Measurements from ENCODE around the gene CSAG1. TPM values are rescaled to one million over a fixed set of nuclear protein-coding genes. Genes with fewer than 3 reads are reported as not detected.

The CSAG1 gene
- total RNA-seq (2022; extraction: Qiagen RNA extraction) = 0.26 to 0.92 TPM (median 0.43 TPM) in 4 of 5 replicates, not detected in the other

DNA sequence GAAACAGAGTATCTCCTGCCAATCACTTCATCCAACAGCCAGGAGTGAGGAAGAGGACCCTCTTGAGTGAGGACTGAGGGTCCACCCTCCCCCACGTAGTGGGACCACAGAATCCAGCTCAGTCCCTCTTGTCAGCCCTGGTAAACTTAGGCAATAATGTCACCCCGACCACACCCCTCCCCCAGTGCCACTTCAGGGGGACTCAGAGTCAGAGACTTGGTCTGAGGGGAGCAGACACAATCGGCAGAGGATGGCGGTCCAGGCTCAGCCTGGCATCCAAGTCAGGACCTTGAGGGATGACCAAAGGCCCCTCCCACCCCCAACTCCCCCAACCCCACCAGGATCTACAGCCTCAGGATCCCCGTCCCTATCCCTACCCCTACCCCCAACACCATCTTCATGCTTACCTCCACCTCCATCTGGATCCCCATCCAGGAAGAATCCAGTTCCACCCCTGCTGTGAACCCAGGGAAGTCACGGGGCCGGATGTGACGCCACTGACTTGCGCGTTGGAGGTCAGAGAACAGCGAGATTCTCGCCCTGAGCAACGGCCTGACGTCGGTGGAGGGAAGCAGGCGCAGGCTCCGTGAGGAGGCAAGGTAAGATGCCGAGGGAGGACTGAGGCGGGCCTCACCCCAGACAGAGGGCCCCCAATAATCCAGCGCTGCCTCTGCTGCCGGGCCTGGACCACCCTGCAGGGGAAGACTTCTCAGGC is at the start of gene CSAG1, which contains the start of gene MAGEA12:
TSS of gene CSAG1 (minus strand) at position 461 of the 715 bp plus-strand sequence. CDS start 1,261 bp downstream, outside the sequence.
TSS of gene MAGEA12 (plus strand) at position 497 of the 715 bp plus-strand sequence. CDS start 2,405 bp downstream, outside the sequence.

DNA sequence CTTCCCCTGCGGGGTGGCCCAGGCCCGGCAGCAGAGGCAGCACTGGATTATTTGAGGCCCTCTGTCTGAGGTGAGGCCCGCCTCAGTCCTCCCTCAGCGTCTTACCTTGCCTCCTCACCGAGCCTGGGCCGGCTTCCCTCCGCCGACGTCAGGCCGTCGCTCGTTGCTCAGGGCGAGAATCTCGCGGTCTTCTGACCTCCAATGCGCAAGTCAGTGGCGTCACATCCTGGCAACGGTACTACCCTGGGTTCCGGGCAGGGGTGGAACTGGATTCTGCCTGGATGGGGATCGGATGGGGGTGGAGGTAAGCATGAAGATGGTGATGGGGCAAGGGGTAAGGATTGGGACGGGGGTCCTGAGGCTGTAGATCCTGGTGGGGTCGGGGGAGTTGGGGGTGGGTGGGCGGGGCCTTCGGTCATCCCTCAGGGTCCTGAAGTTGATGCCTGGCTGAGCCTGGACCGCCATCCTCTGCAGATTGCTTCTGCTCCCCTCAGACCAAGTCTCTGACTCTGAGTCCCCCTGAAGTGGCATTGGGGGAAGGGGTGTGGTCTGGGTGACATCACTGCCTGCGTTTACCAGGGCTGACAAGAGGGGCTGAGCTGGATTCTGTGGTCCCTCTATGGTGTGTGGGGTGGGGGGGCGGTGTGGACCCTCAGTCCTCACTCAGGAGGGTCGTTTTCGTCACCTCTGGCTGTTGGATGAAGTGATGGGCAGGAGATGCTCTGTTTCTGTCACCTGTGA is 36.2 kb upstream of the CSAG1 start, which contains the start of gene MAGEA6:
TSS of gene MAGEA6 (minus strand) at position 141 of the 741 bp plus-strand sequence. CDS start 2,039 bp downstream, outside the sequence.

GRCh38 chrX:152758918-152759317 is 25.4 kb upstream of the CSAG1 start, which contains the start of gene CSAG3:
TSS of gene CSAG3 (plus strand) at chrX:152759218.

DNA sequence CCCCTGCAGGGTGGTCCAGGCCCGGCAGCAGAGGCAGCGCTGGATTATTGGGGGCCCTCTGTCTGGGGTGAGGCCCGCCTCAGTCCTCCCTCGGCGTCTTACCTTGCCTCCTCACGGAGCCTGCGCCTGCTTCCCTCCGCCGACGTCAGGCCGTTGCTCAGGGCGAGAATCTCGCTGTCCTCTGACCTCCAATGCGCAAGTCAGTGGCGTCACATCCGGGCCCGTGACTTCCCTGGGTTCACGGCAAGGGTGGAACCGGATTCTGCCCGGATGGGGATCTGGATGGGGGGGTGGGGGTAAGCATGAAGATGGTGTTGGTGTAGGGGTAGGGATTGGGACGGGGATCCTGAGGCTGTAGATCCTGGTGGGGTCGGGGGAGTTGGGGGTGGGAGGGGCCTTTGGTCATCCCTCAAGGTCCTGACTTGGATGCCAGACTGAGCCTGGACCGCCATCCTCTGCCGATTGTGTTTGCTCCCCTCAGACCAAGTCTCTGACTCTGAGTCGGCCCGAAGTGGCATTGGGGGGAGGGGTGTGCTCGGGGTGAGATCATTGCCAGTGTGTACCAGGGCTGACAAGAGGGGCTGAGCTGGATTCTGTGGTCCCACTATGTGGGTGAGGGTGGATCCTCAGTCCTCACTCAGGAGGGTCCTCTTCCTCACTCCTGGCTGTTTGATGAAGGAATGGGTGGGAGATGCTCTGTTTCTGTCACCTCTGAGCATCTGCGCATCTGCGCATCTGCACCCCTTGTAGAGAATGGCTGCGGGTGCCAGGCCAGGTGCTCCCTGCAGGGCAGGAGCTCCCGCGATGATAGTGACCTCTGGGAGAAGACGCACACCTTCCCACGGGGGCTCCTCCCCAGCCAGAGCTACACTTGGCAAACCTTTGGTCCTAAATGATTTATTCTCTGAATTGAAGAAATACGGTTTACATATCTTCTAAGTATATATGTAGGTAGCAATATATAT is 20.4 kb upstream of the CSAG1 start, which contains the start of gene MAGEA2:
TSS of gene MAGEA2 (minus strand) at position 157 of the 965 bp plus-strand sequence. CDS start 2,479 bp downstream, outside the sequence.

GRCh38 chrX:152713815-152714787 is 19.4 kb downstream of the CSAG1 start, which contains the start of gene MAGEA2B:
TSS of gene MAGEA2B (plus strand) at chrX:152714628. CDS start at chrX:152717107, 2,479 bp downstream.

DNA sequence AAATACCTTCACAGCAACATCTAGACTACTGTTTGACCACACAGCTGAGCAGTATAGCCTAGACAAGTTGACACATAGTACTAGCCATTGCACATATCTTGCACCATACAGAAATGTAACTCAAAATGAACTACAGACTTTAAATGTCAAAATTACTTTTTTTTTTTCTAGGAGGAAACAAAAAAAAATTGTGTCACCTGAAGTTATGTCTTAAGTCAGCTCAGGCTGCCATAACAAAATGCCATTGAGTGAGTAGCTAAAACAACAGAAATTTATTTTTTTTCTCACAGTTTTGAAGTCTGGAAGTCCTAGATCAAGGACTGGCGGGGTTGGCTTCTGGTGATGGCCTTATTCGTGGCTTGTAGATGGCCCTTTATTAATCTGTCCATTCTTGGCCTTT is 24.3 kb downstream of the CSAG1 start, which contains the start of gene CSAG2:
TSS of gene CSAG2 (minus strand) at position 101 of the 400 bp plus-strand sequence. CDS start 161 bp downstream, outside the sequence.

DNA sequence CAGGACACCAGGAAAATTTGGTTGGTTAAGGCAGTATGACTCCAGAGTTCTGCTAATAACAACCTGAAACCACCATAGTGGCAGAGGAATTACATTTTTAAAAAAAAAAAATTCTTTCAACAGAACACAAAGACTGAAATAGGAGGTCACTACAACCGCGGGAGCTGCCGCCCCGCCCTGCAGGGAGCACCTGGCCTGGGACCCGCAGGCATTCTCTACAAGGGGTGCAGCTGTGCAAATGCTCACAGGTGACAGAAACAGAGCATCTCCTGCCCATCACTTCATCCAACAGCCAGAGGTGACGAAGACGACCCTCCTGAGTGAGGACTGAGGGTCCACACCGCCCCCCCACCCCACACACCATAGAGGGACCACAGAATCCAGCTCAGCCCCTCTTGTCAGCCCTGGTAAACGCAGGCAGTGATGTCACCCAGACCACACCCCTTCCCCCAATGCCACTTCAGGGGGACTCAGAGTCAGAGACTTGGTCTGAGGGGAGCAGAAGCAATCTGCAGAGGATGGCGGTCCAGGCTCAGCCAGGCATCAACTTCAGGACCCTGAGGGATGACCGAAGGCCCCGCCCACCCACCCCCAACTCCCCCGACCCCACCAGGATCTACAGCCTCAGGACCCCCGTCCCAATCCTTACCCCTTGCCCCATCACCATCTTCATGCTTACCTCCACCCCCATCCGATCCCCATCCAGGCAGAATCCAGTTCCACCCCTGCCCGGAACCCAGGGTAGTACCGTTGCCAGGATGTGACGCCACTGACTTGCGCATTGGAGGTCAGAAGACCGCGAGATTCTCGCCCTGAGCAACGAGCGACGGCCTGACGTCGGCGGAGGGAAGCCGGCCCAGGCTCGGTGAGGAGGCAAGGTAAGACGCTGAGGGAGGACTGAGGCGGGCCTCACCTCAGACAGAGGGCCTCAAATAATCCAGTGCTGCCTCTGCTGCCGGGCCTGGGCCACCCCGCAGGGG is 35.3 kb downstream of the CSAG1 start, which contains the start of gene MAGEA3:
TSS of gene MAGEA3 (plus strand) at position 843 of the 980 bp plus-strand sequence. CDS start 2,039 bp downstream, outside the sequence.

Other genes with a start within 250 kb of the CSAG1 start
- gene GABRQ, start 95.8 kb downstream of the CSAG1 start, total RNA-seq (2022; extraction: Qiagen RNA extraction) = 0.16 to 0.22 TPM (median 0.18 TPM) in 5 replicates
- gene MAGEA3, start 34.9 kb downstream of the CSAG1 start, total RNA-seq (2022; extraction: Qiagen RNA extraction) = 2.8 to 4.1 TPM (median 3.2 TPM) in 5 replicates
- not detected in 5 replicates for gene CSAG2, start 24.4 kb downstream of the CSAG1 start, total RNA-seq (2022; extraction: Qiagen RNA extraction)
- gene MAGEA2B, start 19.1 kb downstream of the CSAG1 start, total RNA-seq (2022; extraction: Qiagen RNA extraction) = 0.19 TPM in 1 of 5 replicates, not detected in the others
- 0.11 to 0.26 TPM (median 0.15 TPM) in 5 replicates for gene MAGEA12, start within 50 bp of the CSAG1 start, total RNA-seq (2022; extraction: Qiagen RNA extraction)
- gene MAGEA2, start 20.1 kb upstream of the CSAG1 start, total RNA-seq (2022; extraction: Qiagen RNA extraction) = 0.12 to 0.27 TPM in 2 of 5 replicates, not detected in the others
- gene CSAG3, start 25.5 kb upstream of the CSAG1 start, total RNA-seq (2022; extraction: Qiagen RNA extraction) = not detected in 5 replicates
- 11.3 to 13.3 TPM (median 12.0 TPM) in 5 replicates for gene MAGEA6, start 36.0 kb upstream of the CSAG1 start, total RNA-seq (2022; extraction: Qiagen RNA extraction)
- gene CETN2, start 97.0 kb upstream of the CSAG1 start, total RNA-seq (2022; extraction: Qiagen RNA extraction) = 68.6 to 94.0 TPM (median 73.6 TPM) in 5 replicates
- 40.7 to 44.6 TPM (median 42.8 TPM) in 5 replicates for gene NSDHL, start 97.3 kb upstream of the CSAG1 start, total RNA-seq (2022; extraction: Qiagen RNA extraction)
- gene ZNF185, start 164.3 kb upstream of the CSAG1 start, total RNA-seq (2022; extraction: Qiagen RNA extraction) = 6.9 to 8.3 TPM (median 7.4 TPM) in 5 replicates

Measured in A549 treated with Mapracorat at 1 μM for 4 hours (cell line).